GM18951 (cell line): ENCODE results near the gene MYO1E.
"Not testable (repeated sequence)": the region's sequence is repeated elsewhere in the genome, so short reads cannot be mapped to it uniquely, and the experiment has no call there.

Experiments used
- POLR2A ChIP-seq: IDR thresholded peaks from 4 replicates; pipeline ENCODE4 v1.6.1; 2011; ENCODE audit warnings: mild to moderate bottlenecking; ENCODE audit not compliant: insufficient read length, insufficient read depth; ENCODE audit errors: extremely low read depth
- in situ Hi-C: fragments of 300-500 bp; cut with MboI; formaldehyde crosslinking; loops from one replicate; pipeline ENCODE4 v1.12.0; 2022; ENCODE audit warnings: low sequenced_read_pairs, mixed read lengths, inconsistent platforms; ENCODE audit not compliant: unreplicated experiment

The MYO1E gene

DNA sequence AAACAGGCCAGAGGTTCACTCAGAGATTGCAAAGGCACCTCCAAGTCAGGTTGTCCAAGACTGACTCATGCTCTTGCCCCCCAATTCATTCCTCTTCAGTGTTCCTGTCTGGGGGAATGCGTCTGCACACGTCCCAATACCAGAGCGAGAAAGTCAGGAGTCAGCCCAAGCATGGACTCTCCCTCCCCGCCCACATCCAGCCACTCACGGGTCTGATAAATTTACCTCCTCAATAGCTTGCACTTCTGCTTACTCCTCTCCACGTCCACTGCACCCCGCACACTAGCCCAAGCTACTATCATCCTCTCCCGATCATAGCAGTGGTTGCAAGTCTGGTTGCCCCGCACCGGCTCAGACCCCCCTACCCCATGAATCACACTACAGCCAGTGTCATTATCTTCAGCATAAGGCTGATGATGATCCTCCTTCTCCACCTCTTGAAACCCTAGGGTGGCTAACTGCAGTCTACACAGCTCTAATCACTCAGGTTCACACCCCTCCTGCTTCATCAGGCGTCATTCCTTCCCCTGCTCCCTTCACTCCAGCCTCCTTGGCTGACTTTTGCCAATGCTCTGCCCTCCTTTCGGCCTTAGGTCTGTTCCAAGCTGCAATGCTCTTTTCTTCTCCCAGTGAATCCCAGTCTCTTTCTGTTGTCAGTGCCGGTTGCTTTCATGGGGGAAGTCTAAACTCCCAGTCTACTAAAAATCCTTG is 27.6 kb upstream of the MYO1E start:
- no peak for TF ChIP-seq POLR2A
- in situ Hi-C loops = no loop called here

DNA sequence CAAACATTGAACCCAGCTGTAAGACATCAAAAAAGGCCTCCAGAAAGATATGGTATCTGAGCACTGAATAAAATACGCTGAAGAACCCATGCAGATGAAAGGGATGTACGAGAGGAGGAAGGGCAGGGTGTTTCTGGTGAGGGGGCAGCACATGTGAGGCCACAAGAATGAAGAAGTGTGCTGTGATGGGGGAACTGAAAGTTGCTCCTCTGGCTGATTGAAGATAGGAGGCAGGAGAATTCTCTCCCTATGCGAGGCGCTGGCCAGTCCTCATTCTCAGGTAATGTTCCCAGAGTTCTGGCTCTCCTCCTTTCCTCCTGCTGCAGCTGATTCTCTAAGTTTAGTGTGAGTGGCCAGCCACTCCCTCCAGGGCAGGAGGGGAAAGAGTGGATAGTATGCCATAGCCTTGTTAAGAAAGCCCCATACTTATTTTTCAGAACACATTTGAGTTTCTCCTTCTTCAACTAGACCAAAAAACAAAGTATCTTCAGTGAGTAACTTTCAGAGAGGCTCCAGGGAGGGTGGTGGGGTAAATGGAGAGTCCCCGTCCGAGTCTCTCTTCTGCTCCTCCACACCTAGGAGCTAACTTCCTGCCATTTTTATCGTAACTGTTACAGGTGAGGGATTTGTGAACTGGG is 26.9 kb upstream of the MYO1E start:
- peak; percentile 21 for TF ChIP-seq POLR2A
- in situ Hi-C loops = no loop called here

DNA sequence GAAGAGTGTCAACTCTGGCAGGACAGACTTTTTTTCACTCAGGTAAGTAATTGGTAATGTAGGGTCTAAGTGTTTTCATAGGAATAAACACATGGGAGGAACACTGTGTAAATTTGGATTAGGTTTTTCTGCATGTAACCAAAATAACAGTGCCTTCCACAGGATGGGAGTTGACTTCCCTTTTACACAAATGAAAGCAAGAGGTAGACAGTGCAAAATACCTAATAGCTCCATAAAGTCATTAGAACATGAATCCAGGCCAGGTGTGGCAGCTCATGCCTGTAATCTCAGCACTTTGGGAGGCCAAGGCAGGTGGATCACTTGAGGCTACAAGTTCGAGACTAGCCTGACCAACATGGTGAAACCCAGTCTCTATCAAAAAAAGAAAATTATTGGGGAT is 25.5 kb upstream of the MYO1E start:
- in situ Hi-C loops = no loop called here

DNA sequence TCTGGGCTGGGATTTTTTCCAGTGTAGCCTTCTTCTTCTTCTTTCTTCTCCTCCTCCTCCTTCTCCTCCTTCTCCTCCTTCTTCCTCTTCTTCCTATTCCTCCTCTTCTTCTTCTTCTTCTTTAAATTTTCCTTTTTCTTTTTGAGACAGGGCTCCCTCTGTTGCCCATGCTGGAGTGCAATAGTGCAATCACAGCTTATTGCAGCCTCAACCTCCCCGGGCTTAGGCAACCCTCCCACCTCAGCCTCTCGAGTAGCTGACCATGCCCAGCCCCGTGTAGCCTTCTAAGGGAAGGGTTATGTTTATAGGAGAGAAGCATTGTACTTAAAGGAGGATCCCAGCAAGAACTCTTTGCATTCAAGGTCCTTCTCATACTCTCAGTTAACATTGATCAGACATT is 24.0 kb upstream of the MYO1E start:
- TF ChIP-seq POLR2A = no peak

More for the DNA sequence above, 25.5 kb upstream of the MYO1E start:
- no peak for TF ChIP-seq POLR2A

DNA sequence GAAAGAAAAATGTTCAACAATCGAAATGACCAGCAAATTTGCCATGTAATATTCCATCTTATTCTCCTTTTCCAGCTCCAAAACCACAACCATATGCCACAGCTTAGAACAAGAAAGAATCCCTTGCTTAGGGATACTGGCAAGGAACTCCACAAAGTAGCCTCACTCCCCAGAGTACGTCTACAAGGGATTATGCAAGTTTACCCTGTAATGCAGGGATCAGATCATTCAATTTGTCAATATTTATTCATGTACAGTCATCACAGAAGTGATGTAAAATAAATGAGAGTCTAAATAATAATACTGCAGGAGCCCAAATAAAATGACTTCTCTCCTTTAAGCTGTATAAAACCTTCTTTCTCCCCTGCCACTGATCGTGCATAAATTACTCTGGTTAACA is 23.5 kb upstream of the MYO1E start:
- no peak for TF ChIP-seq POLR2A
- in situ Hi-C loops = no loop called here

More for the DNA sequence above, 24.0 kb upstream of the MYO1E start:
- in situ Hi-C loops = no loop called here

- in situ Hi-C loops = no loop called here
- TF ChIP-seq POLR2A = no peak
These were observed 21.5 kb upstream of the MYO1E start for GRCh38 chr15:59394166-59394661.

DNA sequence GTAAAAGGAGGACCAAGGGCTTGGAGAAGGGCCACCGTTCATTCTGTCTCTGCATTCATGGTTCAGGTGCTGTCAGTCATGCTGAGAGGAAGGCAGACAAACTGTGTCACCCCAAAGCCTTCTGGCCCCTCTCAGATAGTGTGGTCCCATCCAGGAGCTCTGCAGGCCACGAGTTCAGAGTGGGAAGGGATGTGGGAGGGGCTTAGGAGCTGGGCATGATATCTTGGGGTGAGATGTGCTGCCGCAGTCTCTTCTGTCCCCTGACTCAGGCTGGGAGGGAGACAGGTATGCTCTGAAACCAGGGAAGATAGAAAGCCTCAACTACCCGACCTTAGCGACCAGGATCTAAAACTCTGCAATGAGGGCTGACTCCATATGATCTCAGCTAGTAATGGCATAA is 19.6 kb upstream of the MYO1E start:
- in situ Hi-C loops = no loop called here
- TF ChIP-seq POLR2A = no peak

GRCh38 chr15:59388670-59389069 is 16.0 kb upstream of the MYO1E start:
- TF ChIP-seq POLR2A = no peak
- in situ Hi-C loops = no loop called here

DNA sequence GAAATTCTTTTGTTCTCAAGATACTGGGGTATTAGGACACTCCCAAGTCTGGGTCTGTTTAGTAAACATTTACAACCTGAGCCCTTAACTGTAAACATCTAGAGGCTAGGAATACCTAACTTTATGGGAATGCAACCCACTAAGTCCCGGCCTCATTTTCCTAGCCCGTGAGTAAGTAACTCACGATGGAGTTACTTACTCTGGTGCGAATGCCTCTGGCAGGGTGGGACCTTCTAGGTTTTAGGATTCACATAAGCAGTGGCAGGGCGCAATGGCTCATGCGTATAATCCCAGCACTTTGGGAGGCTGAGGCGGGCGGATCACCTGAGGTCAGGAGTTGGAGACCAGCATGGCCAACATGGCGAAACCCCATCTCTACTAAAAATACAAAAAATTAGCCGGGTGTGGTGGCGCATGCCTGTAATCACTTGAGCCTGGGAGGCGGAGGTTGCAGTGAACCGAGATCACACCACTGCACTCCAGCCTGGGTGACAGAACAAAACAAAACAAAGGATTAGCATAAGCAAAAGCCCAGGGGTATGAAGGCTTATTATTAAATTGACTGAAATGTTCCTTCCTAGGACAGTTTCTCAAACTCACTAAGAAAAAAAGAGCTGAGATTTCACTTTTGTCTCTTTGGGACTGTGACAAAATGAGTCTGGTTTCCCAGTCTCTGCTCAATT is 14.7 kb upstream of the MYO1E start:
- in situ Hi-C loops = not testable (repeated sequence)

DNA sequence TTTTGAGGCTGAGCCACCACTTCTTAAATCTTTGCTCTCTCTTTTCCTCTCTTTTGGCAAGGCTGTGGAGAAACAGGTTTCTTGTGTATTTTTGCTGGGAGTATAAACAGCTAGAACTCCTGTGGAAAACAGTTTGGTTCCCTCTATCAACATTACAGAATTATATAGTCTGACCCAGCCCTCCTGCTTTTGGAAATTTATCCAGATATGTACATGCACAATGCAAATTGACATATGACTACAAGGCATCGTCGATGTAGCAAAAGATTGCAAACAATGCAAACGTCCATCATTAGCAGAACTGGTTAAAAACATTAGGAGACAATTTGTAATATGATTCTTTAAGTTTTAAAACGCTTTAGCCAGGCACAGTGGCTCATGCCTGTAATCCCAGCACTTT is 12.5 kb upstream of the MYO1E start:
- no peak for TF ChIP-seq POLR2A
- in situ Hi-C loops = no loop called here

GRCh38 chr15:59384507-59384906 is 11.8 kb upstream of the MYO1E start:
- TF ChIP-seq POLR2A = no peak
- in situ Hi-C loops = no loop called here

- in situ Hi-C loops = no loop called here
- TF ChIP-seq POLR2A = no peak
These were observed 8.4 kb upstream of the MYO1E start for GRCh38 chr15:59380902-59381610.

- no peak for TF ChIP-seq POLR2A
- in situ Hi-C loops = no loop called here
These were observed 6.9 kb upstream of the MYO1E start for GRCh38 chr15:59379531-59379930.
